Suprapubic skin (tissue), 4 donors: ENCODE measurements around the gene IER5. TPM values are rescaled to one million over a fixed set of nuclear protein-coding genes. Genes with fewer than 3 reads are reported as not detected.
A peak's percentile ranks its signal among the peaks of the same experiment; 100 is the strongest.

Experiments
- DNase-seq, 2 donors: peaks; one replicate each; pipeline ENCODE4 v3.0.0-alpha.2; 2019; ENCODE audit warnings: low spot score in 2 of 2
- H3K27ac ChIP-seq: fragments of 200-600 bp; sonication (generic); one replicate; pipeline ENCODE4 v1.5.1; 2019
- H3K27me3 ChIP-seq: fragments of 200-600 bp; sonication (generic); one replicate; pipeline ENCODE4 v1.5.1; 2019
- H3K36me3 ChIP-seq: fragments of 200-600 bp; sonication (generic); one replicate; pipeline ENCODE4 v1.5.1; 2019
- H3K4me1 ChIP-seq: fragments of 200-600 bp; sonication (generic); one replicate; pipeline ENCODE4 v1.5.1; 2019
- H3K4me3 ChIP-seq: fragments of 200-600 bp; sonication (generic); one replicate; pipeline ENCODE4 v1.5.1; 2019; ENCODE audit warnings: mild to moderate bottlenecking
- H3K9me3 ChIP-seq: fragments of 200-600 bp; sonication (generic); one replicate; pipeline ENCODE4 v1.5.1; 2019
- EP300 ChIP-seq: sonication (generic); formaldehyde crosslinking; IDR thresholded peaks from one replicate; pipeline ENCODE4 v1.6.1; 2017; ENCODE audit warnings: antibody characterized with exemption
- POLR2A ChIP-seq, 2 donors: fragments of 450-650 bp; IDR thresholded peaks; one replicate each; pipeline ENCODE4 v1.6.1; 2017; ENCODE audit warnings: antibody characterized with exemption in 2 of 2, mild to moderate bottlenecking in 2 of 2, moderate library complexity in 2 of 2
- POLR2AphosphoS5 ChIP-seq, 3 donors: sonication (generic); formaldehyde crosslinking; IDR thresholded peaks; one replicate each; pipeline ENCODE4 v1.6.1; 2017; ENCODE audit warnings: antibody characterized with exemption in 3 of 3
- WGBS: methylation state at CpG from one replicate; pipeline ENCODE4 v1.1.5; 2018; 5-methylcytosine and 5-hydroxymethylcytosine counted together
- total RNA-seq, 4 donors: library from RNA; depleted of rRNA; stranded (reverse); fragments of >200 nt; gene quantifications; one replicate each; pipeline ENCODE4 v1.1.0, GENCODE V29; 2016
- TF ChIP-seq, protein P1 (sequence below), 2 donors: fragments of 200-600 bp in 1 of 2; fragments of 450-650 bp in 1 of 2; sonication (generic) in 1 of 2; IDR thresholded peaks; one replicate each; pipeline ENCODE4 v1.5.1; 2016 to 2019; ENCODE audit warnings: antibody characterized with exemption in 2 of 2, mild to moderate bottlenecking in 1 of 2, moderate library complexity in 1 of 2

IER5 gene
- total RNA-seq, 4 donors from 2014 or later, result 11.3 to 30.4 (median 24.4) TPM

- Histone ChIP-seq H3K9me3 (no peaks in the 10 kb centered on the region), H3K4me3 (no peak overlapping the region), H3K27ac (no peak overlapping the region), H3K4me1 (peaks cover 66% of the 10 kb centered on the region), H3K27me3 (no peaks in the 10 kb centered on the region), H3K36me3 (no peaks in the 10 kb centered on the region)
- DNase-seq, result no peak
- WGBS, result 76% methylated on average over 6 of the region's 8 CpGs
- TF ChIP-seq, protein P1, sequence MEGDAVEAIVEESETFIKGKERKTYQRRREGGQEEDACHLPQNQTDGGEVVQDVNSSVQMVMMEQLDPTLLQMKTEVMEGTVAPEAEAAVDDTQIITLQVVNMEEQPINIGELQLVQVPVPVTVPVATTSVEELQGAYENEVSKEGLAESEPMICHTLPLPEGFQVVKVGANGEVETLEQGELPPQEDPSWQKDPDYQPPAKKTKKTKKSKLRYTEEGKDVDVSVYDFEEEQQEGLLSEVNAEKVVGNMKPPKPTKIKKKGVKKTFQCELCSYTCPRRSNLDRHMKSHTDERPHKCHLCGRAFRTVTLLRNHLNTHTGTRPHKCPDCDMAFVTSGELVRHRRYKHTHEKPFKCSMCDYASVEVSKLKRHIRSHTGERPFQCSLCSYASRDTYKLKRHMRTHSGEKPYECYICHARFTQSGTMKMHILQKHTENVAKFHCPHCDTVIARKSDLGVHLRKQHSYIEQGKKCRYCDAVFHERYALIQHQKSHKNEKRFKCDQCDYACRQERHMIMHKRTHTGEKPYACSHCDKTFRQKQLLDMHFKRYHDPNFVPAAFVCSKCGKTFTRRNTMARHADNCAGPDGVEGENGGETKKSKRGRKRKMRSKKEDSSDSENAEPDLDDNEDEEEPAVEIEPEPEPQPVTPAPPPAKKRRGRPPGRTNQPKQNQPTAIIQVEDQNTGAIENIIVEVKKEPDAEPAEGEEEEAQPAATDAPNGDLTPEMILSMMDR (IDR thresholded peaks at IDR 0.05), result no peak
- TF ChIP-seq POLR2A (IDR thresholded peaks at IDR 0.05), result no peak
- TF ChIP-seq EP300, result no peak
- no peak for TF ChIP-seq POLR2AphosphoS5 (IDR thresholded peaks at IDR 0.05)
Measured at GRCh38 chr1:181131255-181131941, 42.9 kb downstream of the IER5 start.

GRCh38 chr1:181133441-181133951 is 45.0 kb downstream of the IER5 start:
- WGBS, result 83% methylated on average over 6 of the region's 6 CpGs
- Histone ChIP-seq H3K27ac (no peak overlapping the region), H3K27me3 (no peaks in the 10 kb centered on the region), H3K9me3 (no peaks in the 10 kb centered on the region), H3K4me3 (no peak overlapping the region), H3K4me1 (peaks cover 55% of the 10 kb centered on the region), H3K36me3 (no peaks in the 10 kb centered on the region)
- TF ChIP-seq POLR2AphosphoS5 (IDR thresholded peaks at IDR 0.05), result no peak
- no peak for TF ChIP-seq POLR2A (IDR thresholded peaks at IDR 0.05)
- TF ChIP-seq, protein P1 (IDR thresholded peaks at IDR 0.05), result no peak
- TF ChIP-seq EP300, result no peak
- no peak for DNase-seq

DNA sequence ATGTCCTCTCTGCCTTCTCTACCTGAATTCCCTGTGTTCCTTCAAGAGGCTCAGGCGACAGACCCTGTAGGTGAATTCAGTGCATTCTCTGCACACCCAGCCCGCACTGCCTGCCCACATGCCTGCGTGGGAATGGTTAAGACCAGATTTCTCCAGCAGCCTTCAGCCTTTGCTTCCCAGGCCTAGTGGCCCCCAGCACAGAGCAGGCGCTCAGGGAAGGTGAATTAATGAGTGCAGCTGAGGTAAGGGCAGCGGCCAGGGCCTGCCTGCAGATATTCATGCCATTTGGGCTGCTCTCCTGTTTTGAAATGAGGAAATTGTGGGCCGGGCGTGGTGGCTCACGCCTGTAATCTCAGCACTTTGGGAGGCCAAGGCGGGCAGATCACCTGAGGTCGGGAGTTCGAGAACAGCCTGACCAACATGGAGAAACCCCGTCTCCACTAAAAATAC is 45.5 kb downstream of the IER5 start:
- no peaks in the 10 kb centered on the region for H3K9me3 ChIP-seq
- peaks cover 50% of the 10 kb centered on the region for H3K4me1 ChIP-seq
- TF ChIP-seq POLR2A (IDR thresholded peaks at IDR 0.05) (no peak), EP300 (no peak), POLR2AphosphoS5 (IDR thresholded peaks at IDR 0.05) (no peak)
- TF ChIP-seq, protein P1 (IDR thresholded peaks at IDR 0.05), result no peak
- no peak overlapping the region for H3K27ac ChIP-seq
- DNase-seq, result no peak
- no peak overlapping the region for H3K4me3 ChIP-seq
- no peaks in the 10 kb centered on the region for H3K36me3 ChIP-seq
- WGBS, result 97% methylated on average over 11 of the region's 12 CpGs
- H3K27me3 ChIP-seq, result no peaks in the 10 kb centered on the region

GRCh38 chr1:181134543-181135436 is 46.3 kb downstream of the IER5 start:
- Histone ChIP-seq H3K27ac (peak overlapping the region; percentile 56), H3K36me3 (no peaks in the 10 kb centered on the region), H3K9me3 (no peaks in the 10 kb centered on the region), H3K4me1 (peaks cover 42% of the 10 kb centered on the region), H3K4me3 (peak overlapping the region; percentile 1), H3K27me3 (no peaks in the 10 kb centered on the region)
- 31% methylated on average over 17 of the region's 17 CpGs for WGBS
- TF ChIP-seq POLR2AphosphoS5 (IDR thresholded peaks at IDR 0.05), result peak in 2 of 3 donors; percentile 52 to 67
- TF ChIP-seq, protein P1 (IDR thresholded peaks at IDR 0.05), result no peak
- DNase-seq, result no peak

DNA sequence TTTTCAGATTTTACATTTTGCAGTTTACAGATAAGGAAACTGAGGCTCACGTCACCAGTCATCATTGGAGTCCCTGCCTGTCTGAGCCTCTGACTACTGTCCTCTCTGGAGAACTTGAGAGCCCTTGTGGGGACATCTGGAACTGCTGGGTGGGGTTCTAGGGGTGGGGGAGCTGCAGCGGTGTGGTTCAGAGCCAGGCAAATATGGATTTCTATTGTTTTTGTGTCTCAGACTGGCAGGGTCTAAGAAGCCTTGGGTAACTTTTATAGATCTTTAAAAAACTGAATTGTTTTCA is 46.9 kb downstream of the IER5 start:
- Histone ChIP-seq H3K27ac (peak overlapping the region; percentile 56), H3K27me3 (no peaks in the 10 kb centered on the region), H3K4me3 (no peak overlapping the region), H3K9me3 (no peaks in the 10 kb centered on the region), H3K4me1 (peaks cover 36% of the 10 kb centered on the region), H3K36me3 (no peaks in the 10 kb centered on the region)
- no peak for DNase-seq
- WGBS, result 55% methylated on average over 2 of the region's 2 CpGs
- TF ChIP-seq POLR2AphosphoS5 (IDR thresholded peaks at IDR 0.05), result no peak
- no peak for TF ChIP-seq POLR2A (IDR thresholded peaks at IDR 0.05)
- no peak for TF ChIP-seq EP300
- TF ChIP-seq, protein P1 (IDR thresholded peaks at IDR 0.05), result peak in 1 of 2 donors; percentile 30
